Measurements from ENCODE around the gene ANKFY1.

DNA sequence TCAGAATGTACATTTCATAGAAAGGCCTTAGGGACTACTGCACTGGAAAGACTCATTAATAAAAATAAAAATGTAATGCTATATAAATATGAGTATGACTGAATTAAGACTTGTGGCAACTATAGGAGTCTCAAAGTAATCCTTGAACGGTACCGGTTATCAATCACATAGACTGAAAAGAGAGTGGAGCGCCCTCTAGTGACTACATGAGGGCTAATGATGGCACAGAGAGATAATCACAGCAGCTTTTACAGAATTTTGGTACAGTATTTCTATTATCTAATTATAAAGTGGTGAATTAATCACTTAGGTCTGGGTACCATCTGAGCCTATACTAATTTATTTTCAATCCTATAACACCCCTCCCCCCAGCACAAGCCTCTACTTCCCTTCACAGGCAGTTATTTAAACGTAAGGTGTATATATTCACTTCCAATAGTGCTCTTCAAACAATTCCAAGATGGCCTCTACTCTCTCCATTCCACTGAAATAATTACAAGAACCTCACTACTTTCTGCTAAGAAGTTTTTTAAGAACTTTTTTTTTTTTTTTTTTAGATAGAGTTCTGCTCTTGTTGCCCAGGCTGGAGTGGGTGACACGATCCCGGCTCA, 40.7 kb upstream of the ANKFY1 start:
- no peak for TF ChIP-seq MAX (IDR thresholded peaks at IDR 0.05; ENCODE audit: insufficient read depth, insufficient read length)
- no peak for TF ChIP-seq POLR2AphosphoS5 (IDR thresholded peaks at IDR 0.05; ENCODE audit: insufficient read depth, low read depth, low read length)
- no peak for TF ChIP-seq POLR2A (IDR thresholded peaks at IDR 0.05; ENCODE audit: low read depth, low read length)
- TF ChIP-seq CTCF (IDR thresholded peaks at IDR 0.05; ENCODE audit: extremely low read depth in 1 of 2, insufficient read depth in 1 of 2, low read depth in 1 of 2, low read length in 2 of 2), result peak; percentile 54 to 69
- no peak for TF ChIP-seq EZH2 (IDR thresholded peaks at IDR 0.05; ENCODE audit: borderline replicate concordance, low read depth, low read length, severe bottlenecking)
- no peak for TF ChIP-seq MYC (IDR thresholded peaks at IDR 0.05; ENCODE audit: low read depth, low read length)

Data from endothelial cell of umbilical vein (primary cell).